Skeletal muscle satellite cell (primary cell): ENCODE data around the gene ADAM12.
A peak's percentile ranks its signal among the peaks of the same experiment; 100 is the strongest.

Source experiments
- H3K27me3 ChIP-seq: 2 replicates; pipeline ENCODE4 v1.7.0; 2013; ENCODE audit warnings: low read length; ENCODE audit not compliant: control insufficient read depth, insufficient read depth
- H3K36me3 ChIP-seq: 2 replicates; pipeline ENCODE4 v1.7.0; 2013; ENCODE audit warnings: mild to moderate bottlenecking, control low read depth, low read length; ENCODE audit not compliant: insufficient read depth
- H3K4me1 ChIP-seq: 2 replicates; pipeline ENCODE4 v1.7.0; 2013; ENCODE audit warnings: low read length; ENCODE audit not compliant: control insufficient read depth, insufficient read depth
- H3K4me2 ChIP-seq: 2 replicates; pipeline ENCODE4 v1.7.0; 2013; ENCODE audit warnings: mild to moderate bottlenecking, low read length
- H3K4me3 ChIP-seq: 2 replicates; pipeline ENCODE4 v1.7.0; 2013; ENCODE audit warnings: low read length
- H3K9ac ChIP-seq: 2 replicates; pipeline ENCODE4 v1.7.0; 2013; ENCODE audit warnings: mild to moderate bottlenecking, low read depth, low read length, moderate library complexity
- H3K9me3 ChIP-seq: replicated peaks from 2 replicates; pipeline ENCODE4 v1.7.0; 2013; ENCODE audit warnings: mild to moderate bottlenecking, control low read depth, low read length

The ADAM12 gene

DNA sequence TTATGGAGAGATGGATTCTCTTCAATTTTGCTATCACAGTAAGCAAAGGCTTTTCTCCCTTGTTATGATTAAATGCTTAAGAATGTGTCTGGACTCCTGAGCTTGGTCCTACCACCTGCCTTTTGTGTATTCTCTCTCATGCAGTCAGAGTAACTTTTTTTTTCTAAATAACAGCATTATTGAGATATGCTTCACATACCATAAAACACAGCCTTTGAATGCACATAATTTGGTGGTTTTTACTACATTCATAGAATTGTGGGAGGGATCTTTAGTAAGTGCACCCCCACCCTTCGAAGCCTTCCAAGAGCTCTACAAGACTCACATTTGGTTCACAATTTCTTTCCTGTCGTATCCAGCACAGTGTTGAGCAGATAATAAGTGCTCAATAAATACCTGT lies 175.5 kb downstream of the ADAM12 start:
- Histone ChIP-seq H3K9me3 (no peaks in the 10 kb centered on the region), H3K9ac (no peak overlapping the region), H3K27me3 (no peaks in the 10 kb centered on the region), H3K4me2 (no peak overlapping the region), H3K36me3 (no peaks in the 10 kb centered on the region), H3K4me1 (peaks cover 18% of the 10 kb centered on the region), H3K4me3 (no peak overlapping the region)

GRCh38 chr10:126210051-126210651 lies 178.1 kb downstream of the ADAM12 start:
- H3K4me3 ChIP-seq: no peak overlapping the region
- H3K27me3 ChIP-seq: no peaks in the 10 kb centered on the region
- H3K9ac ChIP-seq: no peak overlapping the region
- H3K4me2 ChIP-seq: no peak overlapping the region
- no peaks in the 10 kb centered on the region for H3K36me3 ChIP-seq
- peaks cover 35% of the 10 kb centered on the region for H3K4me1 ChIP-seq
- no peaks in the 10 kb centered on the region for H3K9me3 ChIP-seq

DNA sequence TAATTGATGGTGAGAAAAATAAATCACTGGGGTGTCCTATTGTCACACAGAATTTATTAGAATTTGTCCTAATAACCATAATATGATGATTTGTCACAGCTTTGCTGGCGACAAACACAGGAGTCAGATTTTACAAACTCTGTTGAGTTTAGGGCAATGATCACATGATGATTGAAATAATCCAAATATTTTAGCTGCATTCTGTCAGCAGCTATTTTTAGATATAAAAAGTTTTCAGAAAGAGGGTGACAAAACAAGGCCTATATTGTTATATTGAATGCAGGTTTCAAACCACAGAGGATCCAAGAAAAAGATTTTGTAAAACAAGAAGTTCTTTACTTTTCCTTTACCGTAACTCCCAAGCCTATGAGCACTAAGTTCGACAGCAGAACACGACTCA lies 178.8 kb downstream of the ADAM12 start:
- no peaks in the 10 kb centered on the region for H3K27me3 ChIP-seq
- H3K4me1 ChIP-seq: peaks cover 35% of the 10 kb centered on the region
- H3K36me3 ChIP-seq: no peaks in the 10 kb centered on the region
- no peak overlapping the region for H3K9ac ChIP-seq
- no peak overlapping the region for H3K4me3 ChIP-seq
- no peak overlapping the region for H3K4me2 ChIP-seq
- H3K9me3 ChIP-seq: no peaks in the 10 kb centered on the region

- peaks cover 35% of the 10 kb centered on the region for H3K4me1 ChIP-seq
- no peak overlapping the region for H3K4me2 ChIP-seq
- H3K36me3 ChIP-seq: no peaks in the 10 kb centered on the region
- H3K27me3 ChIP-seq: no peaks in the 10 kb centered on the region
- H3K9me3 ChIP-seq: no peaks in the 10 kb centered on the region
- no peak overlapping the region for H3K9ac ChIP-seq
- H3K4me3 ChIP-seq: no peak overlapping the region
Observed at GRCh38 chr10:126208726-126209302, 179.5 kb downstream of the ADAM12 start.

GRCh38 chr10:126207851-126208250 lies 180.4 kb downstream of the ADAM12 start:
- peaks cover 35% of the 10 kb centered on the region for H3K4me1 ChIP-seq
- no peak overlapping the region for H3K9ac ChIP-seq
- no peaks in the 10 kb centered on the region for H3K36me3 ChIP-seq
- no peaks in the 10 kb centered on the region for H3K9me3 ChIP-seq
- H3K4me3 ChIP-seq: no peak overlapping the region
- no peaks in the 10 kb centered on the region for H3K27me3 ChIP-seq
- no peak overlapping the region for H3K4me2 ChIP-seq

DNA sequence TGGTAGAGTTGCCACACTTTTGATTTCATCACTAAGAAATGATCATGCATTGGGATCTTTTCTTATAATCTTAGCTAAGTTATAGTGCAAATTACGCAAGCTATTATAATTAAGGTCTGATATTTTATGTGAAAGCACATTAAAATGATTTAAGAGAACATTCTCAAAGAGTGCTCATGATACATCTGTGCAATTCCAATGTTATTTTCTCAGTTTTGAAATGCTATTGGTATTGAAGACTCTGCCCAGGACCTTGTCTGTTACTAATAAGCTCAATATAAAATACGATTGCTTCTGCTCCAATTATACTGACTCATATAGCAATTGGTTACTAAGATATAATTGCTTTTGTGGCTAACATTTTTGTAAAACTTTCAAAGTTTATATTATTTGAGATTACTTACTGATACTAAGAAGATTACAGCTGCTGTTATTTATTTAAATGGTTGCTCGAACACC lies 180.9 kb downstream of the ADAM12 start:
- H3K4me3 ChIP-seq: no peak overlapping the region
- no peak overlapping the region for H3K4me2 ChIP-seq
- H3K27me3 ChIP-seq: no peaks in the 10 kb centered on the region
- H3K4me1 ChIP-seq: peaks cover 35% of the 10 kb centered on the region
- H3K9ac ChIP-seq: no peak overlapping the region
- no peaks in the 10 kb centered on the region for H3K36me3 ChIP-seq
- no peaks in the 10 kb centered on the region for H3K9me3 ChIP-seq

- no peaks in the 10 kb centered on the region for H3K36me3 ChIP-seq
- H3K9ac ChIP-seq: no peak overlapping the region
Observed at GRCh38 chr10:126205486-126206205, 182.6 kb downstream of the ADAM12 start.

GRCh38 chr10:126204320-126204719 lies 184.0 kb downstream of the ADAM12 start:
- H3K27me3 ChIP-seq: no peaks in the 10 kb centered on the region
- no peak overlapping the region for H3K4me3 ChIP-seq
- peaks cover 42% of the 10 kb centered on the region for H3K4me1 ChIP-seq
- no peak overlapping the region for H3K4me2 ChIP-seq
- no peaks in the 10 kb centered on the region for H3K36me3 ChIP-seq
- no peaks in the 10 kb centered on the region for H3K9me3 ChIP-seq
- H3K9ac ChIP-seq: no peak overlapping the region

More at GRCh38 chr10:126205486-126206205, 182.6 kb downstream of the ADAM12 start:
- Histone ChIP-seq H3K27me3 (no peaks in the 10 kb centered on the region), H3K4me3 (no peak overlapping the region), H3K4me1 (peaks cover 36% of the 10 kb centered on the region), H3K9me3 (no peaks in the 10 kb centered on the region), H3K4me2 (no peak overlapping the region)

DNA sequence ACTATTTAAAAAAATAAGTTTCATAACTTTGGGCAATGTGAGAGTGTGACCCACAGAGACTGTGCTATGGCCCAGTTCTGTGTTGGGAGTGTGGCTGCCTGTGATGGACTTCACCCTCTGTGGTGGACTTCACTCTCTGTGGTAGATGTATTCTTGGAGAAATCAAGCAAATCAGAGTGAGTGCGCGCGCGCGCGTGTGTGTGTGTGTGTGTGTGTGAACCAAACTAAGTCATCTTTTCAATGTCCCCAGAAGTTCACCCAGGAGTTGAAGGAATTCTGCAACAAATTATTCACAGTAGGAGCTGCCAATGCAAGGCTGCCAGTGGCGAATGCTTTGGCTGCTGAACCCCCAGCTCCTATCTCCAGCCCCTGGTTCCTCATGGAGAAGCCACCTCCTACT lies 184.5 kb downstream of the ADAM12 start:
- H3K4me3 ChIP-seq: no peak overlapping the region
- peaks cover 41% of the 10 kb centered on the region for H3K4me1 ChIP-seq
- H3K36me3 ChIP-seq: no peaks in the 10 kb centered on the region
- no peak overlapping the region for H3K9ac ChIP-seq
- H3K9me3 ChIP-seq: no peaks in the 10 kb centered on the region
- no peak overlapping the region for H3K4me2 ChIP-seq
- no peaks in the 10 kb centered on the region for H3K27me3 ChIP-seq

- no peak overlapping the region for H3K4me2 ChIP-seq
- no peak overlapping the region for H3K4me3 ChIP-seq
- no peak overlapping the region for H3K9ac ChIP-seq
- H3K4me1 ChIP-seq: peaks cover 38% of the 10 kb centered on the region
- H3K9me3 ChIP-seq: no peaks in the 10 kb centered on the region
- no peaks in the 10 kb centered on the region for H3K36me3 ChIP-seq
- no peaks in the 10 kb centered on the region for H3K27me3 ChIP-seq
Observed at GRCh38 chr10:126201603-126202002, 186.7 kb downstream of the ADAM12 start.

DNA sequence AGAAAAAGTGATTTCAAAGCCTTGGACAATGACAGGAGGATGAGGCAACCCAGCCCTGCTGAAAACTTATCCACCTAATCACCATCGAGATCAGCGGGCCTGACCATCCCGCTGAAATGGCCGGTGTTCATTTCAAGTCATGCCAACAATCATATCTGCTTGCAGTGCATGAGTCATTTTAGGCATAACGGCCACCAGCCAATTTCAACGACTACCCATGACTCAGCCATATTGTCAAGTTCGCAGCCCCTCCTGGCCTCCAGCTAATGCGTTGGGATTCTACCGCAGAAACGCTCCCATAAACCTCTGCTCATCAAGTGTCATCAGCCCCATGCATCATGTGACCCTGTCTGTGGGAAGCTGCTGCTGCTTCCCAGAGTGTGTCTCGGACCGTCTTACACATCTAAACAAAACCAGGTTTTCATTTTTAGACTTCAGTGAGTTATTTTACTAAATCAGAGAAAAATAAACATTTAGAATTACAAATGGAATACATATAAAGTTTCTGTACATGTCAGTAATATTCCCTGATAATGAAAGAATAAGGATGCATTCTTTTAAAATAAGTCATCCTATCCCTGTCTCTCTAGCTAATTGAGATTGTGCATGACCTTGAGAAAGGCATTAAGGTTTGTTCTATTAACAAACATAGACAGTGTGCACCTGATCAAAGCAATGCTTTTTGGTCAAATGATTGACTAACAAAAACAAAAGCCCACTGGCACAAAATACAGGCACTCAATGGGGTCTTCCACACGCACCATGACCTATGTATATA lies 188.9 kb downstream of the ADAM12 start:
- peak overlapping the region; percentile 65 for H3K4me2 ChIP-seq
- peaks cover 27% of the 10 kb centered on the region for H3K4me1 ChIP-seq
- H3K9ac ChIP-seq: peak overlapping the region; percentile 73
- H3K27me3 ChIP-seq: no peaks in the 10 kb centered on the region
- peak overlapping the region; percentile 40 for H3K4me3 ChIP-seq
- no peaks in the 10 kb centered on the region for H3K36me3 ChIP-seq
- H3K9me3 ChIP-seq: no peaks in the 10 kb centered on the region
